Esophagus squamous epithelium (tissue), 4 donors: Measurements from ENCODE around the gene MYCBP2.

Experiments used
- POLR2A ChIP-seq, 4 donors: fragments of 450-650 bp; IDR thresholded peaks; one replicate each; pipeline ENCODE4 v1.6.1; 2017; ENCODE audit warnings: antibody characterized with exemption in 4 of 4, mild to moderate bottlenecking in 4 of 4, moderate library complexity in 3 of 4
- TF ChIP-seq, protein P1 (sequence below), 6 experiments: fragments of 450-650 bp in 4 of 6; fragments of 200-600 bp in 2 of 6; sonication (generic) in 2 of 6; IDR thresholded peaks; one replicate each; pipeline ENCODE4 v1.5.1; 2016 to 2019; ENCODE audit warnings: antibody characterized with exemption in 6 of 6, mild to moderate bottlenecking in 4 of 6, moderate library complexity in 4 of 6

DNA sequence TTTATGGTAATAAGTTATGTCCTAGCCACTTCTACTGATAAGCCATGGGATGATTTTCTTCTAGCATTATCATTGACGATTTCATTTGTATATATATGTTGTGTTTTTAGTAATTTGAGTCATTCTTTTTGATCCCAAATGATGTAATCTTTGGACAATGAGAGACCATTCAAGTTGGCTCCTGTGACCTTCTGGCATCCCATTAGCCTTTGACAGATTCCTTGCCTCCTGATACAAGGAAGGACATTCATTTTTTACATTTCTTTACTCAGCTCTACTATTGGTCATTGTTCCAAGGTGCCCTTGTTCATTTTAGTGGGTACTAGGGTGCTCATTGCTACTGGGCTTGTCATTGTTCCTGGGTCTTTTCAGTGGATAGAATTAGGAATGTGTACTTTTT is 35.3 kb upstream of the MYCBP2 start:
- TF ChIP-seq, protein P1, sequence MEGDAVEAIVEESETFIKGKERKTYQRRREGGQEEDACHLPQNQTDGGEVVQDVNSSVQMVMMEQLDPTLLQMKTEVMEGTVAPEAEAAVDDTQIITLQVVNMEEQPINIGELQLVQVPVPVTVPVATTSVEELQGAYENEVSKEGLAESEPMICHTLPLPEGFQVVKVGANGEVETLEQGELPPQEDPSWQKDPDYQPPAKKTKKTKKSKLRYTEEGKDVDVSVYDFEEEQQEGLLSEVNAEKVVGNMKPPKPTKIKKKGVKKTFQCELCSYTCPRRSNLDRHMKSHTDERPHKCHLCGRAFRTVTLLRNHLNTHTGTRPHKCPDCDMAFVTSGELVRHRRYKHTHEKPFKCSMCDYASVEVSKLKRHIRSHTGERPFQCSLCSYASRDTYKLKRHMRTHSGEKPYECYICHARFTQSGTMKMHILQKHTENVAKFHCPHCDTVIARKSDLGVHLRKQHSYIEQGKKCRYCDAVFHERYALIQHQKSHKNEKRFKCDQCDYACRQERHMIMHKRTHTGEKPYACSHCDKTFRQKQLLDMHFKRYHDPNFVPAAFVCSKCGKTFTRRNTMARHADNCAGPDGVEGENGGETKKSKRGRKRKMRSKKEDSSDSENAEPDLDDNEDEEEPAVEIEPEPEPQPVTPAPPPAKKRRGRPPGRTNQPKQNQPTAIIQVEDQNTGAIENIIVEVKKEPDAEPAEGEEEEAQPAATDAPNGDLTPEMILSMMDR (IDR thresholded peaks at IDR 0.05), result no peak
- no peak for TF ChIP-seq POLR2A (IDR thresholded peaks at IDR 0.05)
